ENCODE results near the gene ERF. TPM values are rescaled to one million over a fixed set of nuclear protein-coding genes. Genes with fewer than 3 reads are reported as not detected.

ERF gene
- total and polyA plus RNA-seq, 10 of the 15 experiments (the other 5 are each of a cell fraction or from before 2014, with no cell fraction given): 0.02 to 51.8 (median 14.4) TPM

DNA sequence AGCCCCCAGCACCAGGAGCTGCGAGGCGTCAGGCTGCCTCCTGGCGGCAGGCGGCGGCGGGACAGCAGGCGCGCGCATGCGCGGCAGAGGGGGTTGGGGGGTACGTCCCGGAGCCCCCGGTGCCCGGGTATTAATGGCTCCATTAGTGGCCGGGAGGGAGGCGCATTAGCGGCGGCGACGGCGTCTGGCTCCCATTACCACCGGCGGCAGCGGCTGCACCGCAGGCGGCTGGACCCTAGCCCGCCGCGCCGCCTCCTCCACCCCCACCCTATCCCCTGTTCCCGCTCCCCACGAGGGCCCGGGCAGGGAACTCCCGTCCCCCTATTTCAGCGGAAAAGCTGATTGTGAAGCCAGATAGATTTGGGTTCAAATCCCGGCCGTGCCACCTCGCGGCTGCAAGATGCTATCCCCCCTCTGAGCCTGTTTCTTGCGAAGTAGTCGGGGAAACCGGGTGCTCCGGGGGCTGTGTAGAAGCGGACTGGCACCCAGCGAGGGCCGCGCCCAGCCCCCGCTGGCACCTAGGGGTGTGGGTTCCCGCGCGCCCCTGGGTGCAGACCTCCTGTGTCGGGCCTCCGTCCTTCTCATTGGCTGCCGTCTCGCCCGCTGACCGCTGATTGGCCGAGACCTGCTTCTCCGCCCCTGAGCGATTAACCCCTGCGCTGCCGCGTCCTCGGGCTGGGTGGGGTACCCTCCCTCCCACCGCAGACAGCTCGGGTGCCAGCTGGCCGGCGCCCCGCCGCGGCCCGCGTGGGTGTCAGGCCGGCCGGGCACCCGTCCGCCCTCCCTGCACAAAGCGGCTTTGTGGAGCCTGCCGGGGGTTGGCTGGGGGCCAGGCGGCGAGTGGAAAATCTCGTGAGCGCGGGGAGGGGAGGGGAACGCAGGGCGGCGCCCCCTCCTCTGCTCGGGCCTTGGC is 25.2 kb upstream of the ERF start (continued):
- TF ChIP-seq FOS (IDR thresholded peaks at IDR 0.05; ENCODE audit: borderline replicate concordance, extremely low read depth, insufficient read length) (peak; percentile 58), STAT1 (conservative IDR thresholded peaks at IDR 0.05) (no peak), KLF5 (IDR thresholded peaks at IDR 0.05; ENCODE audit: partially characterized antibody) (no peak), SREBF1 (IDR thresholded peaks at IDR 0.05; ENCODE audit: low read length) (no peak), RUNX3 (IDR thresholded peaks at IDR 0.05; ENCODE audit: low read length) (peak; percentile 67), CHD1 (IDR thresholded peaks at IDR 0.05; ENCODE audit: low read depth, low read length) (no peak), EZH2 (IDR thresholded peaks at IDR 0.05; ENCODE audit: borderline replicate concordance, control insufficient read depth, low read depth, low read length) (no peak), CHD2 (IDR thresholded peaks at IDR 0.05; ENCODE audit: borderline replicate concordance, low read depth, low read length) (peak; percentile 83), GABPA (IDR thresholded peaks at IDR 0.05; ENCODE audit: low read depth) (no peak), TCF12 (IDR thresholded peaks at IDR 0.05; ENCODE audit: low read depth, low read length) (0 out of 2 replicates have a peak, but pooled peaks have one; percentile 29), GATAD2B (conservative IDR thresholded peaks at IDR 0.05; ENCODE audit: low read depth) (peak; percentile 97), HDAC2 (IDR thresholded peaks at IDR 0.05) (no peak), KDM1A (IDR thresholded peaks at IDR 0.05; ENCODE audit: borderline replicate concordance) (no peak), JUND (IDR thresholded peaks at IDR 0.05; ENCODE audit: low read depth, low read length) (no peak), NFYA (IDR thresholded peaks at IDR 0.05; ENCODE audit: borderline replicate concordance, low read depth, low read length) (peak; percentile 56; the same call in 1 of the 2 replicates), TARDBP (IDR thresholded peaks at IDR 0.05; ENCODE audit: borderline replicate concordance) (no peak)
- TF ChIP-seq, protein P1, sequence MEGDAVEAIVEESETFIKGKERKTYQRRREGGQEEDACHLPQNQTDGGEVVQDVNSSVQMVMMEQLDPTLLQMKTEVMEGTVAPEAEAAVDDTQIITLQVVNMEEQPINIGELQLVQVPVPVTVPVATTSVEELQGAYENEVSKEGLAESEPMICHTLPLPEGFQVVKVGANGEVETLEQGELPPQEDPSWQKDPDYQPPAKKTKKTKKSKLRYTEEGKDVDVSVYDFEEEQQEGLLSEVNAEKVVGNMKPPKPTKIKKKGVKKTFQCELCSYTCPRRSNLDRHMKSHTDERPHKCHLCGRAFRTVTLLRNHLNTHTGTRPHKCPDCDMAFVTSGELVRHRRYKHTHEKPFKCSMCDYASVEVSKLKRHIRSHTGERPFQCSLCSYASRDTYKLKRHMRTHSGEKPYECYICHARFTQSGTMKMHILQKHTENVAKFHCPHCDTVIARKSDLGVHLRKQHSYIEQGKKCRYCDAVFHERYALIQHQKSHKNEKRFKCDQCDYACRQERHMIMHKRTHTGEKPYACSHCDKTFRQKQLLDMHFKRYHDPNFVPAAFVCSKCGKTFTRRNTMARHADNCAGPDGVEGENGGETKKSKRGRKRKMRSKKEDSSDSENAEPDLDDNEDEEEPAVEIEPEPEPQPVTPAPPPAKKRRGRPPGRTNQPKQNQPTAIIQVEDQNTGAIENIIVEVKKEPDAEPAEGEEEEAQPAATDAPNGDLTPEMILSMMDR (IDR thresholded peaks at IDR 0.05 in 2 of 3, conservative IDR thresholded peaks at IDR 0.05 in 1 of 3; ENCODE audit: control insufficient read depth in 2 of 3, extremely low read depth in 1 of 3, insufficient read depth in 1 of 3, low read depth in 3 of 3, low read length in 3 of 3): peak; percentile 91 to 94 (median 91)
- TF ChIP-seq, protein P2, sequence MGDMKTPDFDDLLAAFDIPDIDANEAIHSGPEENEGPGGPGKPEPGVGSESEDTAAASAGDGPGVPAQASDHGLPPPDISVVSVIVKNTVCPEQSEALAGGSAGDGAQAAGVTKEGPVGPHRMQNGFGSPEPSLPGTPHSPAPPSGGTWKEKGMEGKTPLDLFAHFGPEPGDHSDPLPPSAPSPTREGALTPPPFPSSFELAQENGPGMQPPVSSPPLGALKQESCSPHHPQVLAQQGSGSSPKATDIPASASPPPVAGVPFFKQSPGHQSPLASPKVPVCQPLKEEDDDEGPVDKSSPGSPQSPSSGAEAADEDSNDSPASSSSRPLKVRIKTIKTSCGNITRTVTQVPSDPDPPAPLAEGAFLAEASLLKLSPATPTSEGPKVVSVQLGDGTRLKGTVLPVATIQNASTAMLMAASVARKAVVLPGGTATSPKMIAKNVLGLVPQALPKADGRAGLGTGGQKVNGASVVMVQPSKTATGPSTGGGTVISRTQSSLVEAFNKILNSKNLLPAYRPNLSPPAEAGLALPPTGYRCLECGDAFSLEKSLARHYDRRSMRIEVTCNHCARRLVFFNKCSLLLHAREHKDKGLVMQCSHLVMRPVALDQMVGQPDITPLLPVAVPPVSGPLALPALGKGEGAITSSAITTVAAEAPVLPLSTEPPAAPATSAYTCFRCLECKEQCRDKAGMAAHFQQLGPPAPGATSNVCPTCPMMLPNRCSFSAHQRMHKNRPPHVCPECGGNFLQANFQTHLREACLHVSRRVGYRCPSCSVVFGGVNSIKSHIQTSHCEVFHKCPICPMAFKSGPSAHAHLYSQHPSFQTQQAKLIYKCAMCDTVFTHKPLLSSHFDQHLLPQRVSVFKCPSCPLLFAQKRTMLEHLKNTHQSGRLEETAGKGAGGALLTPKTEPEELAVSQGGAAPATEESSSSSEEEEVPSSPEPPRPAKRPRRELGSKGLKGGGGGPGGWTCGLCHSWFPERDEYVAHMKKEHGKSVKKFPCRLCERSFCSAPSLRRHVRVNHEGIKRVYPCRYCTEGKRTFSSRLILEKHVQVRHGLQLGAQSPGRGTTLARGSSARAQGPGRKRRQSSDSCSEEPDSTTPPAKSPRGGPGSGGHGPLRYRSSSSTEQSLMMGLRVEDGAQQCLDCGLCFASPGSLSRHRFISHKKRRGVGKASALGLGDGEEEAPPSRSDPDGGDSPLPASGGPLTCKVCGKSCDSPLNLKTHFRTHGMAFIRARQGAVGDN (IDR thresholded peaks at IDR 0.05): no peak
- TF ChIP-seq, protein P3, sequence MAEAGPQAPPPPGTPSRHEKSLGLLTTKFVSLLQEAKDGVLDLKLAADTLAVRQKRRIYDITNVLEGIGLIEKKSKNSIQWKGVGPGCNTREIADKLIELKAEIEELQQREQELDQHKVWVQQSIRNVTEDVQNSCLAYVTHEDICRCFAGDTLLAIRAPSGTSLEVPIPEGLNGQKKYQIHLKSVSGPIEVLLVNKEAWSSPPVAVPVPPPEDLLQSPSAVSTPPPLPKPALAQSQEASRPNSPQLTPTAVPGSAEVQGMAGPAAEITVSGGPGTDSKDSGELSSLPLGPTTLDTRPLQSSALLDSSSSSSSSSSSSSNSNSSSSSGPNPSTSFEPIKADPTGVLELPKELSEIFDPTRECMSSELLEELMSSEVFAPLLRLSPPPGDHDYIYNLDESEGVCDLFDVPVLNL (IDR thresholded peaks at IDR 0.05; ENCODE audit: low read depth, low read length): peak; percentile 81
